Chondrocyte (in vitro differentiated cells): ENCODE measurements around the gene DNM3. TPM values are rescaled to one million over a fixed set of nuclear protein-coding genes. Genes with fewer than 3 reads are reported as not detected.

Source experiments
- DNase-seq: peaks from one replicate; pipeline ENCODE4 v3.0.0; 2021; ENCODE audit warnings: mixed read lengths, low spot score
- H3K27ac Mint-ChIP-seq: one replicate; pipeline ENCODE4 v1.8.0; 2021; ENCODE audit warnings: mild to moderate bottlenecking, moderate library complexity, mixed read lengths; ENCODE audit not compliant: unreplicated experiment
- H3K27me3 Mint-ChIP-seq: 2 replicates; pipeline ENCODE4 v1.8.0; 2021; ENCODE audit warnings: low read depth, mixed read lengths
- H3K36me3 Mint-ChIP-seq: 2 replicates; pipeline ENCODE4 v1.8.0; 2021; ENCODE audit warnings: low read depth, mixed read lengths
- H3K4me1 Mint-ChIP-seq: 2 replicates; pipeline ENCODE4 v1.8.0; 2021; ENCODE audit warnings: low read depth, mild to moderate bottlenecking, mixed read lengths
- H3K4me3 Mint-ChIP-seq: one replicate; pipeline ENCODE4 v1.8.0; 2021; ENCODE audit warnings: mild to moderate bottlenecking, moderate library complexity, mixed read lengths; ENCODE audit not compliant: unreplicated experiment
- H3K9me3 Mint-ChIP-seq: 2 replicates; pipeline ENCODE4 v1.8.0; 2021; ENCODE audit warnings: low read depth, mixed read lengths
- total RNA-seq: library from RNA; stranded (reverse); gene quantifications from 3 replicates; pipeline ENCODE4 v1.2.1, GENCODE V29; 2021
- TF ChIP-seq, protein P1 (sequence below): fragments of 200-600 bp; sonication (generic); IDR thresholded peaks from 2 replicates; pipeline ENCODE4 v1.5.0; 2021; ENCODE audit warnings: antibody characterized with exemption, mild to moderate bottlenecking, moderate library complexity

The DNM3 gene
- total RNA-seq, 1 donor from 2014 or later = 12.4 TPM

DNA sequence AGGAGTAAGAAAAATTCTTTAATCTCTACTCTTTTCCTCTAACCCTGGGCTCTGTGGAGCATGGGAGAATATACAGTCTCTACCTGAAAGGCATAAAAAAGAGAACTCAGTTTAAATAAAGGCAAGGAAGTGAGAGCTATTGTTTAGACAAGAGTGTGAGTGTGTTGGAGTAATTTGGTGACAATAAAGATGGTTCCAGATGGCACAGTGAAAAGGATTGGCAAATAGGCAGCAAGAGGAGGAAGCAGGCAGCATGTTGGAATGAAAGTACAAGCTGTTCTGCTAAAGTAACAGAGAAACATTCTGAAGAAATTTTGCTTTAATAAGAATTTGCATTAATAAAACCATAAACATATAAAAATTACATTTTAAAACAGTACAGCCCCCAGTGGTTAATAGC, 163.4 kb downstream of the DNM3 start:
- no peaks in the 10 kb centered on the region for H3K36me3 Mint-ChIP-seq
- peak overlapping the region; percentile 20 for H3K27ac Mint-ChIP-seq
- peaks cover 18% of the 10 kb centered on the region for H3K4me1 Mint-ChIP-seq
- TF ChIP-seq, protein P1, sequence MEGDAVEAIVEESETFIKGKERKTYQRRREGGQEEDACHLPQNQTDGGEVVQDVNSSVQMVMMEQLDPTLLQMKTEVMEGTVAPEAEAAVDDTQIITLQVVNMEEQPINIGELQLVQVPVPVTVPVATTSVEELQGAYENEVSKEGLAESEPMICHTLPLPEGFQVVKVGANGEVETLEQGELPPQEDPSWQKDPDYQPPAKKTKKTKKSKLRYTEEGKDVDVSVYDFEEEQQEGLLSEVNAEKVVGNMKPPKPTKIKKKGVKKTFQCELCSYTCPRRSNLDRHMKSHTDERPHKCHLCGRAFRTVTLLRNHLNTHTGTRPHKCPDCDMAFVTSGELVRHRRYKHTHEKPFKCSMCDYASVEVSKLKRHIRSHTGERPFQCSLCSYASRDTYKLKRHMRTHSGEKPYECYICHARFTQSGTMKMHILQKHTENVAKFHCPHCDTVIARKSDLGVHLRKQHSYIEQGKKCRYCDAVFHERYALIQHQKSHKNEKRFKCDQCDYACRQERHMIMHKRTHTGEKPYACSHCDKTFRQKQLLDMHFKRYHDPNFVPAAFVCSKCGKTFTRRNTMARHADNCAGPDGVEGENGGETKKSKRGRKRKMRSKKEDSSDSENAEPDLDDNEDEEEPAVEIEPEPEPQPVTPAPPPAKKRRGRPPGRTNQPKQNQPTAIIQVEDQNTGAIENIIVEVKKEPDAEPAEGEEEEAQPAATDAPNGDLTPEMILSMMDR = no peak
- peaks cover under 1% of the 10 kb centered on the region for H3K9me3 Mint-ChIP-seq
- DNase-seq = no peak
- no peaks in the 10 kb centered on the region for H3K27me3 Mint-ChIP-seq
- no peak overlapping the region for H3K4me3 Mint-ChIP-seq

DNA sequence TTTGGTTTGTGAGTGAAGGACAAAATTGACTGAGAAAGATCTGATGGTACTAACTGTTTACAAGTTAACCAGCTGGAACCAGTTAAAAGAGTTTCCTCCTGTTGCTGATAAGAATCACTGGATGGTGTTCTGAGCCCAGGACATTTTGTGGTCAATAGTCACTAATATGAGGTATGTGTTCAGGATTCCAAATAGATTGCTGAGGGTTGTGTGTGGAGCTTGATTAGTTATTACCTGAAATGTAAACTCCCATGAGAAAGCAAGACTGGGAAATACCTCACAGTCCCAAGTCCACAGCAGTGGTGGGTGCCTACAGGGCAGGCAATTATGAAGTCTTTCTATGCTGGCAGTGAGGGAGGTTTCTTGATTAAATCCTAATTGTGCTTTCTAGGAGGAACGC, 164.6 kb downstream of the DNM3 start:
- DNase-seq = no peak
- H3K4me3 Mint-ChIP-seq = no peak overlapping the region
- H3K4me1 Mint-ChIP-seq = peaks cover 18% of the 10 kb centered on the region
- peaks cover 1% of the 10 kb centered on the region for H3K36me3 Mint-ChIP-seq
- peaks cover 11% of the 10 kb centered on the region for H3K9me3 Mint-ChIP-seq
- H3K27me3 Mint-ChIP-seq = no peaks in the 10 kb centered on the region
- H3K27ac Mint-ChIP-seq = no peak overlapping the region
- TF ChIP-seq, protein P1 = no peak

DNA sequence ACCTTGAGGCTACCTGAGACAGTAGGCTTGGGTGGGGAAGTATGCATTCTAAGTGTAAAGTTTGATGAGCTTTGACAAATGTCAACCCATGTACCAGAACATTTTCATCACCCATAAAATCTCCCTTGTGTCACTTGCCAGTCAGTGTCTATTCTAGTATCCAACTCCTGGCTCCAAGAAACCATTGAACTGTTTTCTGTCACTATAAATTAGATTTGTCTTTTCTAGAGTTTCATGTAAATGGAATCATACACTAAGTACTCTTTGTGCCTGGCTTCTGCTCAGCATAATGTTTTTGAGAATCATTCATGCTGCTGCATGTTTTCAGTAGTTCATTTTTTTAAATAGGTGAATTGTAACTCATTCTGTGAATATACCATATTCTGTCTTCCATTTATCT, 165.4 kb downstream of the DNM3 start:
- Mint-ChIP-seq H3K4me3 (no peak overlapping the region), H3K4me1 (peaks cover 18% of the 10 kb centered on the region), H3K9me3 (peaks cover 15% of the 10 kb centered on the region), H3K27me3 (no peaks in the 10 kb centered on the region), H3K36me3 (peaks cover 2% of the 10 kb centered on the region), H3K27ac (no peak overlapping the region)
- DNase-seq = no peak
- TF ChIP-seq, protein P1 = no peak

DNA sequence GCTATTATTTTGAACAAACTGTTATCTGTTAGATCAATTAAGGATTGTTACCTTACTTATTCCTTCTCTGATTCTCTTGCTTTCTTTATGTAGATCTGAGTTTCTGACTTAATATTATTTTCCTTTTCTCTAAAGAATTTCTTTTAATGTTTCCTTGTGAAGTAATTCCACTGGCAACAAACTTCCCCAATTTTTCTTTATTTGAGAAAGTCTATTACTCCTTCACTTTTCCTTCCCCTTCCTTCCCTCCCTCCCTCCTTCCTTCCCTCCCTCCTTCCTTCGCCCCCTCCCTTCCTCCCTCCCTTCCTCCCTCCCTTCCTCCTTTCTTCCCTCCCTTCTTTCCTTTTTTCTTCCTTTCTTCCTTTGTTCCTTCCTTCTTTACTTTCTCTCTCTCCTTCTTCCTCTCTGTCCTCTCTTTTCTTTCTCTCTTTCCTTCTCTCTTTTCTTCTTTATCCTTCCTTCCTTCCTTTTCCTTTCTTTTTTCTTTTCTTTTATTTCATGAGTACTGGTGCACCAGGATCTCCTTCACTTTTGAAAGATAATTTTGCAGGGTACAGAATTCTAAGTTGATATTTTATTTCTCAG, 177.5 kb downstream of the DNM3 start:
- H3K27ac Mint-ChIP-seq = no peak overlapping the region
- DNase-seq = no peak
- peaks cover 6% of the 10 kb centered on the region for H3K4me1 Mint-ChIP-seq
- peaks cover 2% of the 10 kb centered on the region for H3K36me3 Mint-ChIP-seq
- H3K4me3 Mint-ChIP-seq = no peak overlapping the region
- H3K9me3 Mint-ChIP-seq = peaks cover 25% of the 10 kb centered on the region
- H3K27me3 Mint-ChIP-seq = no peaks in the 10 kb centered on the region
- TF ChIP-seq, protein P1 = no peak

DNA sequence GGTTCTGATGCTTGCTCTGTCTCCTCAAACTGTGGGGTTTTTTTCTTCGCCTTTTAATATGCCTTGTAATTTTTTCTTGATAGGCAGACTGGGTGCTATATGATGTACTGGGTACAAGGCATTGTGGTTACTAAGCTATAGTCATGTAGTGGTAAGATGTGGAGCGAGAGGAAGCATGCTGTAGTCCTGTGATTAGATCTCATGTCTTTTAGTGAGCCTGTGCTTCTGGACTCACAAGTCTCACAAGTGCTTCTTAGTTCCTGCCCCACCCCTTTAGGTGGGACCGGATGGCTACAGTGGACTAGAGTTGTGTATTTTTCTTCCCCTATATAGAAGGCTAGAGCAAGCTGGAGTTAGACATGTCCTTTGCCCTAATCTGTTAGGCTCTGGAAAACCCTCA, 178.7 kb downstream of the DNM3 start:
- DNase-seq = no peak
- Mint-ChIP-seq H3K27me3 (no peaks in the 10 kb centered on the region), H3K36me3 (peaks cover 2% of the 10 kb centered on the region), H3K4me3 (no peak overlapping the region), H3K27ac (no peak overlapping the region), H3K4me1 (peaks cover 9% of the 10 kb centered on the region), H3K9me3 (peaks cover 18% of the 10 kb centered on the region)
- TF ChIP-seq, protein P1 = no peak
